ENCODE measurements around the gene PLXNA4. TPM values are rescaled to one million over a fixed set of nuclear protein-coding genes. Genes with fewer than 3 reads are reported as not detected.

PLXNA4 gene
- total and polyA plus RNA-seq, 11 donors: 1.8 to 22.1 (median 10.5) TPM

DNA sequence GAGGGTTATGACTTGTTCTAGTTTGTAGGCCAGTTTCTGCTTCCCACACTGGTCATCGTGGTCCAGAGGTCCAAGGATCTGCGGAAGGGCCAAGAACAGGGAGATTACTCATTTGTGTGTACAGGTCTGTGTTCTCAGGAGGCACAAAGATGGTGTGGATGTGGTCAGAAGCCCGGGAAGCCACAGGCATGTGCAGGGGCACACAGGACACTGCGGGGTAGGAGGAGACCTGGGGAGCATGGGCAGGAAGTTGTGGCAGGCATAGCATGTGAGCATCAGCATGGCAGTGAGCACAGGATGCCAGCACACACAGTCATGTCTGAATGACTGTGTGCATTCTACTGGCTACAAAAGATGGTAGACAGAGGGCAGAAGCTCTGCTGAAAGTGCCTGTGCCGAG is 445.8 kb downstream of the PLXNA4 start:
- H3K27ac ChIP-seq: no peak overlapping the region
- no peaks in the 10 kb centered on the region for H3K27me3 ChIP-seq
- ATAC-seq: no peak
- no peak overlapping the region for H3K4me3 ChIP-seq
- DNase-seq: no peak
- no peaks in the 10 kb centered on the region for H3K9me3 ChIP-seq
- H3K4me1 ChIP-seq: no peaks in the 10 kb centered on the region
- peaks cover 0 to 22% (median 11%) of the 10 kb centered on the region in 9 donors for H3K36me3 ChIP-seq
- WGBS, 4 donors: 88 to 93% (median 88%) methylated on average over 5 of the region's 5 CpGs
- intact Hi-C loops (cut with DNase I): no loop called here
- TF ChIP-seq, protein P1, sequence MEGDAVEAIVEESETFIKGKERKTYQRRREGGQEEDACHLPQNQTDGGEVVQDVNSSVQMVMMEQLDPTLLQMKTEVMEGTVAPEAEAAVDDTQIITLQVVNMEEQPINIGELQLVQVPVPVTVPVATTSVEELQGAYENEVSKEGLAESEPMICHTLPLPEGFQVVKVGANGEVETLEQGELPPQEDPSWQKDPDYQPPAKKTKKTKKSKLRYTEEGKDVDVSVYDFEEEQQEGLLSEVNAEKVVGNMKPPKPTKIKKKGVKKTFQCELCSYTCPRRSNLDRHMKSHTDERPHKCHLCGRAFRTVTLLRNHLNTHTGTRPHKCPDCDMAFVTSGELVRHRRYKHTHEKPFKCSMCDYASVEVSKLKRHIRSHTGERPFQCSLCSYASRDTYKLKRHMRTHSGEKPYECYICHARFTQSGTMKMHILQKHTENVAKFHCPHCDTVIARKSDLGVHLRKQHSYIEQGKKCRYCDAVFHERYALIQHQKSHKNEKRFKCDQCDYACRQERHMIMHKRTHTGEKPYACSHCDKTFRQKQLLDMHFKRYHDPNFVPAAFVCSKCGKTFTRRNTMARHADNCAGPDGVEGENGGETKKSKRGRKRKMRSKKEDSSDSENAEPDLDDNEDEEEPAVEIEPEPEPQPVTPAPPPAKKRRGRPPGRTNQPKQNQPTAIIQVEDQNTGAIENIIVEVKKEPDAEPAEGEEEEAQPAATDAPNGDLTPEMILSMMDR (IDR thresholded peaks at IDR 0.05): no peak
- no peak for TF ChIP-seq POLR2A (IDR thresholded peaks at IDR 0.05)

GRCh38 chr7:132125872-132126595 is 450.2 kb downstream of the PLXNA4 start:
- DNase-seq (no peak), ATAC-seq (peak in 1 of 4 donors; percentile 22)
- Histone ChIP-seq H3K36me3 (peaks cover 0 to 14% (median 3%) of the 10 kb centered on the region in 9 donors), H3K4me1 (no peaks in the 10 kb centered on the region), H3K4me3 (no peak overlapping the region), H3K9me3 (no peaks in the 10 kb centered on the region), H3K27ac (no peak overlapping the region), H3K27me3 (no peaks in the 10 kb centered on the region)
- 85 to 93% (median 87%) methylated on average over 12 of the region's 12 CpGs for WGBS, 4 donors
- TF ChIP-seq, protein P1 (IDR thresholded peaks at IDR 0.05): no peak
- no peak for TF ChIP-seq POLR2A (IDR thresholded peaks at IDR 0.05)
- intact Hi-C loops (cut with DNase I): no loop called here

- ATAC-seq: peak in 1 of 4 donors; percentile 45
- intact Hi-C loops (cut with DNase I): no loop called here
- Histone ChIP-seq H3K27me3 (no peaks in the 10 kb centered on the region), H3K4me1 (no peaks in the 10 kb centered on the region), H3K27ac (no peak overlapping the region), H3K36me3 (peaks cover 0 to 11% (median 3%) of the 10 kb centered on the region in 9 donors), H3K9me3 (no peaks in the 10 kb centered on the region), H3K4me3 (no peak overlapping the region)
- WGBS, 4 donors: 82 to 94% (median 93%) methylated on average over 3 of the region's 3 CpGs
- TF ChIP-seq, protein P1 (IDR thresholded peaks at IDR 0.05): no peak
- TF ChIP-seq POLR2A (IDR thresholded peaks at IDR 0.05): no peak
- no peak for DNase-seq
These were observed 451.2 kb downstream of the PLXNA4 start for GRCh38 chr7:132125096-132125495.

GRCh38 chr7:132124575-132124974 is 451.7 kb downstream of the PLXNA4 start:
- Histone ChIP-seq H3K27ac (no peak overlapping the region), H3K27me3 (no peaks in the 10 kb centered on the region), H3K4me3 (no peak overlapping the region), H3K4me1 (no peaks in the 10 kb centered on the region), H3K9me3 (no peaks in the 10 kb centered on the region), H3K36me3 (peaks cover 0 to 10% (median 3%) of the 10 kb centered on the region in 9 donors)
- DNase-seq (no peak), ATAC-seq (no peak)
- WGBS, 4 donors: 82 to 89% (median 87%) methylated on average over 6 of the region's 6 CpGs
- no peak for TF ChIP-seq POLR2A (IDR thresholded peaks at IDR 0.05)
- TF ChIP-seq, protein P1 (IDR thresholded peaks at IDR 0.05): no peak
- intact Hi-C loops (cut with DNase I): no loop called here
